HepG2 (cell line): ENCODE results near the gene MYPN. TPM values are rescaled to one million over a fixed set of nuclear protein-coding genes. Genes with fewer than 3 reads are reported as not detected.

Experiments used
- ATAC-seq: fragments of 200-7000 bp; cut with Tn5 transposase; 3 replicates; pipeline ENCODE4 v1.9.1; 2020; ENCODE audit warnings: mild to moderate bottlenecking, moderate library complexity
- BruUV-seq: library from RNA; stranded (reverse); fragments of 400-500 nt; replicated peaks from 2 replicates; lab custom pipeline; 2021; lab: Mats Ljungman, UMichigan
- CTCF ChIA-PET: fragments of 300-600 bp; formaldehyde crosslinking; extraction: SDS; loops from one replicate; lab custom pipeline; 2021; ENCODE audit warnings: low total read pairs, inconsistent platforms, low intra/inter-chr PET ratio; lab: Yijun Ruan, JAX
- POLR2A ChIA-PET: fragments of 350-600 bp; sonication (Branson Sonifier 250); formaldehyde crosslinking; loops from one replicate; lab custom pipeline; 2020; ENCODE audit warnings: antibody characterized with exemption, inconsistent platforms; lab: Yijun Ruan, JAX
- DNase-seq: peaks from one replicate; pipeline ENCODE4 v3.0.0-alpha.2; 2015; ENCODE audit warnings: low spot score
- FAIRE-seq: peaks from 3 replicates; lab custom pipeline; 2011; peaks lifted over from hg19 to GRCh38; lab: Jason Lieb, UNC
- H2AFZ ChIP-seq: one replicate; pipeline ENCODE4 v1.6.1; 2011; ENCODE audit warnings: low read length, inconsistent platforms
- H3K27ac ChIP-seq: fragments of 300-600 bp; 3 replicates; pipeline ENCODE4 v1.8.0; 2011; ENCODE audit warnings: mixed run types, mild to moderate bottlenecking, mixed read lengths, low read length, inconsistent platforms; ENCODE audit not compliant: insufficient read depth; ENCODE audit errors: extremely low read length
- H3K27me3 ChIP-seq, 2 experiments: fragments of 200-600 bp in 1 of 2; 2 replicates in 1 of 2; 3 replicates in 1 of 2; pipeline versions ENCODE4 v1.6.0 to v1.8.0; 2011; ENCODE audit warnings: low read length in 2 of 2, mild to moderate bottlenecking in 2 of 2, moderate library complexity in 2 of 2, inconsistent platforms in 1 of 2; ENCODE audit not compliant: insufficient read depth in 2 of 2, control insufficient read depth in 1 of 2
- H3K36me3 ChIP-seq, 2 experiments: fragments of 200-600 bp in 1 of 2; replicated peaks in 1 of 2; 2 replicates in 1 of 2; 3 replicates in 1 of 2; pipeline versions ENCODE4 v1.5.1 to v1.8.0; 2011; ENCODE audit warnings: low read length in 2 of 2, inconsistent platforms in 1 of 2; ENCODE audit not compliant: insufficient read depth in 2 of 2, control insufficient read depth in 1 of 2
- H3K4me1 ChIP-seq: 2 replicates; pipeline ENCODE4 v1.5.1; 2012; ENCODE audit warnings: low read length, inconsistent platforms; ENCODE audit not compliant: insufficient read depth
- H3K4me2 ChIP-seq: 2 replicates; pipeline ENCODE4 v1.6.0; 2011; ENCODE audit warnings: low read depth, low read length, inconsistent platforms
- H3K4me3 ChIP-seq, 3 experiments: fragments of 200-600 bp in 1 of 3; sonication (generic), shearing (Covaris generic) in 1 of 3; replicated peaks in 1 of 3; 2 replicates each; pipeline ENCODE4 v1.5.1; 2011 to 2016; ENCODE audit warnings: low read length in 3 of 3, inconsistent platforms in 2 of 3, low read depth in 2 of 3, mild to moderate bottlenecking in 2 of 3, control low read depth in 1 of 3, mixed read lengths in 1 of 3; ENCODE audit not compliant: insufficient read depth in 1 of 3
- H3K79me2 ChIP-seq: one replicate; pipeline ENCODE4 v1.6.1; 2011; ENCODE audit warnings: low read length, inconsistent platforms; ENCODE audit not compliant: insufficient read depth
- H3K9ac ChIP-seq: 2 replicates; pipeline ENCODE4 v1.6.0; 2011; ENCODE audit warnings: mild to moderate bottlenecking, low read depth, low read length, inconsistent platforms; ENCODE audit not compliant: insufficient read depth
- H3K9me3 ChIP-seq: 2 replicates; pipeline ENCODE4 v1.5.1; 2012; ENCODE audit warnings: mild to moderate bottlenecking, low read length
- H4K20me1 ChIP-seq: 2 replicates; pipeline ENCODE4 v1.6.0; 2011; ENCODE audit warnings: inconsistent platforms, mild to moderate bottlenecking, low read length, moderate library complexity; ENCODE audit not compliant: insufficient read depth
- FOXA3 ChIP-seq: IDR thresholded peaks from 2 replicates; pipeline ENCODE4 v1.6.1; 2016; ENCODE audit warnings: missing genetic modification reagents, missing compliant biosample characterization
- GFI1 ChIP-seq: sonication (generic); formaldehyde crosslinking; IDR thresholded peaks from 2 replicates; pipeline ENCODE4 v1.5.0; 2020; ENCODE audit warnings: missing genetic modification reagents, mild to moderate bottlenecking, borderline replicate concordance
- HNRNPH1 ChIP-seq: fragments of 200-400 bp; formaldehyde crosslinking; optimal IDR thresholded peaks from 2 replicates; pipeline ENCODE3; 2017; ENCODE audit warnings: mild to moderate bottlenecking, low read depth, low read length
- KLF11 ChIP-seq: IDR thresholded peaks from 2 replicates; pipeline ENCODE4 v1.6.1; 2016; ENCODE audit warnings: missing compliant biosample characterization
- MED8 ChIP-seq: sonication (generic); formaldehyde crosslinking; IDR thresholded peaks from 2 replicates; pipeline ENCODE4 v1.8.1; 2023; ENCODE audit warnings: mild to moderate bottlenecking, missing genetic modification reagents; ENCODE audit not compliant: insufficient replicate concordance
- MIXL1 ChIP-seq: IDR thresholded peaks from 2 replicates; pipeline ENCODE4 v1.6.1; 2016
- MTF2 ChIP-seq: sonication (generic); formaldehyde crosslinking; IDR thresholded peaks from 2 replicates; pipeline ENCODE4 v1.5.0; 2020; ENCODE audit warnings: missing genetic modification reagents, borderline replicate concordance
- RAD51 ChIP-seq: fragments of 450-650 bp; IDR thresholded peaks from 2 replicates; pipeline ENCODE4 v1.6.1; 2016; ENCODE audit warnings: borderline replicate concordance
- SP140L ChIP-seq: sonication (generic); formaldehyde crosslinking; IDR thresholded peaks from 2 replicates; pipeline ENCODE4 v1.4.0; 2020; ENCODE audit warnings: missing genetic modification reagents, borderline replicate concordance
- TCF12 ChIP-seq, 2 experiments: fragments of 450-650 bp in 1 of 2; sonication (generic) in 1 of 2; formaldehyde crosslinking in 1 of 2; IDR thresholded peaks; 2 replicates each; pipeline versions ENCODE4 v1.6.1 to v1.8.0; 2017 to 2022; ENCODE audit warnings: antibody characterized with exemption in 1 of 2, mild to moderate bottlenecking in 1 of 2, missing genetic modification reagents in 1 of 2, moderate library complexity in 1 of 2
- ZMYM3 ChIP-seq: sonication (generic); formaldehyde crosslinking; IDR thresholded peaks from 2 replicates; pipeline ENCODE4 v1.5.1; 2020; ENCODE audit warnings: mild to moderate bottlenecking, missing genetic modification reagents
- ZNF235 ChIP-seq: sonication (generic); formaldehyde crosslinking; IDR thresholded peaks from 2 replicates; pipeline ENCODE4 v1.8.1; 2023; ENCODE audit warnings: mild to moderate bottlenecking, missing genetic modification reagents, borderline replicate concordance
- ZNF335 ChIP-seq: sonication (generic); formaldehyde crosslinking; IDR thresholded peaks from 2 replicates; pipeline ENCODE4 v1.4.0; 2020; ENCODE audit warnings: missing genetic modification reagents
- ZNF550 ChIP-seq: sonication (generic); formaldehyde crosslinking; IDR thresholded peaks from 2 replicates; pipeline ENCODE4 v1.4.0; 2020; ENCODE audit warnings: mild to moderate bottlenecking, missing genetic modification reagents, borderline replicate concordance
- ZNF740 ChIP-seq: sonication (generic); formaldehyde crosslinking; IDR thresholded peaks from 2 replicates; pipeline ENCODE4 v1.4.0; 2020; ENCODE audit warnings: missing genetic modification reagents
- ZNF749 ChIP-seq: sonication (generic); formaldehyde crosslinking; IDR thresholded peaks from 2 replicates; pipeline ENCODE4 v1.8.0; 2022; ENCODE audit warnings: mild to moderate bottlenecking, missing genetic modification reagents, moderate library complexity, borderline replicate concordance
- WGBS: methylation state at CpG from one replicate; pipeline ENCODE4 v1.1.6; 2017; ENCODE audit warnings: low lambda C conversion rate; 5-methylcytosine and 5-hydroxymethylcytosine counted together
- in situ Hi-C: cut with HindIII; loops from 2 replicates; pipeline ENCODE4 v1.10.0; 2017; ENCODE audit warnings: low pct_unique_long_range_greater_than_20kb; ENCODE audit not compliant: extremely low pct_ligation_motif_present
- intact Hi-C: fragments of 100-400 bp; cut with micrococcal nuclease; formaldehyde crosslinking; loops from one replicate; pipeline ENCODE4 v1.10.0; 2022; ENCODE audit not compliant: unreplicated experiment
- polyA plus RNA-seq, 8 experiments: library from polyadenylated mRNA; depleted of rRNA in 3 of 8; stranded (reverse) in 7 of 8; unstranded in 1 of 8; fragments of >200 nt; fragmentation: Illumina TruSeq in 4 of 8; extraction: Trizol in 4 of 8; gene quantifications; 2 replicates each; pipeline versions ENCODE4 v1.2.1 to v1.2.3, GENCODE V29; 2011 to 2016; ENCODE audit warnings: low read depth in 4 of 8, missing spikeins in 1 of 8, mixed read lengths in 1 of 8; ENCODE audit not compliant: insufficient read depth in 1 of 8
- total RNA-seq, 5 experiments: library from RNA; depleted of rRNA; stranded (reverse); fragments of >200 nt; fragmentation: Illumina TruSeq; extraction: Trizol; gene quantifications; 2 replicates each; pipeline ENCODE4 v1.2.3, GENCODE V29; 2016; ENCODE audit warnings: low read depth in 1 of 5
- TF ChIP-seq, protein P1 (sequence below): sonication (generic); formaldehyde crosslinking; IDR thresholded peaks from 2 replicates; pipeline ENCODE4 v1.5.0; 2020; ENCODE audit warnings: mild to moderate bottlenecking, low read depth, missing genetic modification reagents, borderline replicate concordance
- TF ChIP-seq, protein P2 (sequence below): IDR thresholded peaks from 2 replicates; pipeline ENCODE4 v1.6.1; 2018; ENCODE audit warnings: missing genetic modification reagents, mild to moderate bottlenecking, missing compliant biosample characterization
- TF ChIP-seq, protein P3 (sequence below): sonication (generic); formaldehyde crosslinking; IDR thresholded peaks from 2 replicates; pipeline ENCODE4 v1.4.0; 2020; ENCODE audit warnings: missing genetic modification reagents

MYPN gene
- total and polyA plus RNA-seq, 2 of the 13 experiments (the other 11 are each of a cell fraction or from before 2014, with no cell fraction given), result not detected

DNA sequence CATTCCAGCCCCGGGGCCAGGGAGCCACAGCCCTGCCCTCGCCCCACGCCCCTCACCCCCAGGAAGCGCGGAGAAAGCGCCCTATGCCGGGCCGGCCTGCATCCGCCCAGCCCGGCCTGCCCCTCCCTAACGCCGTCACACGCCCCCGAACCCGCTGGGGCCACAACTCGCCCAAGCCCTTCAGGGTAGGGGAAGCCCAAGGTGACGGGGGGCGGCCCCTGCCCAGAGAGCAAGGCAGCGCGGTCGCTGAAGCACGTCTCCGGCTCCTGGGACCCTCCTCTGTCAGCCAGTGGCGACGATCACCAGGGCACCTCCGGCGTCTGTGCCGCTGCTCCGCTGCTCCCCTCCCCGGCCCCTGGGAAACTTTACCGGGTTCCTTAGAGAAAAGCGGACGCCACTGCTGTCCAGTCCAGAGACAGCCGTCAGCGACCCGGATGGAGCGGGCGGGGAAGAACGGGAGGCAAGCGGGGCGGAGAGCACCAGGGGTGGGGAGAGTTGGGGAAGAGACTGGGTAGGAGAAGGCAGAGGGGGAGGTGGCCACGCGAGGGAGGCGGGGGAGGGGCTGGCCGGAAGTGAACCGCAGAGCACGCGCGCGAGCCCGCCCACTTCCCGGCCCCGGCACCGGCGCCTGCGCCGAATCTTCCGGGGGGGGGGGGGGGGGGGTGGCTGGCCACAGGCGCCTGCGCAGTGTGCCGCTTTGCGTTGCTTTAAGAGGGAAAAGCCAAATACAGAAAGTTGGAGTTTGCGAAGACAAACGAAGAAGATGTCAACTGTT is 34.3 kb upstream of the MYPN start, which contains the start of gene HERC4 (continued):
- TF ChIP-seq ZNF749 (CRISPR knock-in tag) (0 out of 2 replicates have a peak, but pooled peaks have one; percentile 20), MED8 (CRISPR knock-in tag) (peak; percentile 33), ZMYM3 (CRISPR knock-in tag) (peak; percentile 61; the same call in 1 of the 2 replicates)
- TF ChIP-seq, all 625 proteins: peak for 205

- 0 out of 5 replicates have a peak, but pooled peaks cover 0 to 10% of the 10 kb centered on the region in 2 experiments for H3K36me3 ChIP-seq
- 33% methylated on average over 3 of the region's 3 CpGs for WGBS
- H3K4me2 ChIP-seq, result peak overlapping the region; percentile 78
- peak overlapping the region; percentile 37; the same call in 1 of the 2 replicates for H3K9ac ChIP-seq
- H3K9me3 ChIP-seq, result no peaks in the 10 kb centered on the region
- no peaks in the 10 kb centered on the region; the same call in 1 of the 2 replicates for H4K20me1 ChIP-seq
- ChIA-PET POLR2A (no interaction called here), CTCF (no interaction called here)
- H3K27ac ChIP-seq, result no peak overlapping the region
- H2AFZ ChIP-seq, result peak overlapping the region; percentile 100
- BruUV-seq, result no TSS peak
- H3K27me3 ChIP-seq, result no peaks in the 10 kb centered on the region
- peak overlapping the region in 1 of 3 experiments; percentile 53; a peak in 2 of 6 replicates for H3K4me3 ChIP-seq
- intact Hi-C loops, result loop anchor here (10.0 kb wide), 2 partner anchors 51 to 221 kb away; no protein-coding TSS in a partner anchor
- FAIRE-seq (no peak), DNase-seq (no peak), ATAC-seq (no peak)
- H3K79me2 ChIP-seq, result peaks cover 40% of the 10 kb centered on the region
- in situ Hi-C loops, result no loop called here
- H3K4me1 ChIP-seq, result peaks cover 37% of the 10 kb centered on the region
- TF ChIP-seq, protein P1, sequence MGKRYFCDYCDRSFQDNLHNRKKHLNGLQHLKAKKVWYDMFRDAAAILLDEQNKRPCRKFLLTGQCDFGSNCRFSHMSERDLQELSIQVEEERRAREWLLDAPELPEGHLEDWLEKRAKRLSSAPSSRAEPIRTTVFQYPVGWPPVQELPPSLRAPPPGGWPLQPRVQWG, result no peak
- no peak for TF ChIP-seq RAD51
- TF ChIP-seq HNRNPH1, result no peak
- 0 out of 2 replicates have a peak, but pooled peaks have one; percentile 6 for TF ChIP-seq ZNF740 (CRISPR knock-in tag)
- TF ChIP-seq, protein P2, sequence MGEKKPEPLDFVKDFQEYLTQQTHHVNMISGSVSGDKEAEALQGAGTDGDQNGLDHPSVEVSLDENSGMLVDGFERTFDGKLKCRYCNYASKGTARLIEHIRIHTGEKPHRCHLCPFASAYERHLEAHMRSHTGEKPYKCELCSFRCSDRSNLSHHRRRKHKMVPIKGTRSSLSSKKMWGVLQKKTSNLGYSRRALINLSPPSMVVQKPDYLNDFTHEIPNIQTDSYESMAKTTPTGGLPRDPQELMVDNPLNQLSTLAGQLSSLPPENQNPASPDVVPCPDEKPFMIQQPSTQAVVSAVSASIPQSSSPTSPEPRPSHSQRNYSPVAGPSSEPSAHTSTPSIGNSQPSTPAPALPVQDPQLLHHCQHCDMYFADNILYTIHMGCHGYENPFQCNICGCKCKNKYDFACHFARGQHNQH (CRISPR knock-in tag), result no peak
- TF ChIP-seq KLF11 (CRISPR knock-in tag), result 0 out of 2 replicates have a peak, but pooled peaks have one; percentile 0
- TF ChIP-seq FOXA3, result no peak
- TF ChIP-seq TCF12 (IDR thresholded peaks at IDR 0.05), result no peak
- TF ChIP-seq TCF12 (CRISPR knock-in tag; IDR thresholded peaks at IDR 0.05), result no peak
- no peak for TF ChIP-seq ZNF335
- TF ChIP-seq MIXL1 (CRISPR knock-in tag), result no peak
- TF ChIP-seq SP140L (CRISPR knock-in tag), result 0 out of 2 replicates have a peak, but pooled peaks have one; percentile 1
- TF ChIP-seq MTF2 (CRISPR knock-in tag), result no peak
- no peak for TF ChIP-seq ZNF550 (CRISPR knock-in tag)
- TF ChIP-seq, protein P3, sequence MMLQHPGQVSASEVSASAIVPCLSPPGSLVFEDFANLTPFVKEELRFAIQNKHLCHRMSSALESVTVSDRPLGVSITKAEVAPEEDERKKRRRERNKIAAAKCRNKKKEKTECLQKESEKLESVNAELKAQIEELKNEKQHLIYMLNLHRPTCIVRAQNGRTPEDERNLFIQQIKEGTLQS (CRISPR knock-in tag), result no peak
- no peak for TF ChIP-seq ZNF235 (CRISPR knock-in tag)
- TF ChIP-seq GFI1, result 0 out of 2 replicates have a peak, but pooled peaks have one; percentile 11
Observed at GRCh38 chr10:68075550-68076004, 33.7 kb upstream of the MYPN start.
